Activated CD8-positive, alpha-beta memory T cell treated with anti-CD3 and anti-CD28 coated beads, Interleukin-2, amount 50 U/mL, for 24 hours (primary cell): Measurements from ENCODE around the gene HNRNPM.

ENCODE experiments used
- DNase-seq: peaks from one replicate; pipeline ENCODE4 v3.0.0-alpha.2; 2020; ENCODE audit errors: extremely low read depth

The HNRNPM gene

GRCh38 chr19:8460516-8461298 is 15.9 kb downstream of the HNRNPM start:
- no peak for DNase-seq

DNA sequence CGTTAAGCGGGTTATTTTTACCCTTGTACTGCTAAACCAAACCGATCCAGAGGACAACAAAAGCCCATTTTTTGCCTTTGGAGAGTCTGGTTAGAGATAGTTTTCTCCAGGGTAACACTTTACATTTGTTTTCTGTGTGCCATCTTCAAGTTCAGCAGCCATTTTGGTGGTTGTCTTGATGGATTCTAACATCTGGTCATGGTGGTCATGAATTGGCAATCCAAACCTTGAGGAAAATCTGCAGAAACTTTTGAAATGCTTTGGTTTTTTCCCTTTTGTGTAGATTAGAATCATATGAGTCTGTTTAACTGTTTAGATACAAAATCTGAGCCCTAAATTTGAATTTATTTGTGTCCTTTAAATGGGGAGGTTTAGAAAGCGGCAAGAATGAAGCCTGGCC is 16.6 kb downstream of the HNRNPM start:
- DNase-seq: no peak

DNA sequence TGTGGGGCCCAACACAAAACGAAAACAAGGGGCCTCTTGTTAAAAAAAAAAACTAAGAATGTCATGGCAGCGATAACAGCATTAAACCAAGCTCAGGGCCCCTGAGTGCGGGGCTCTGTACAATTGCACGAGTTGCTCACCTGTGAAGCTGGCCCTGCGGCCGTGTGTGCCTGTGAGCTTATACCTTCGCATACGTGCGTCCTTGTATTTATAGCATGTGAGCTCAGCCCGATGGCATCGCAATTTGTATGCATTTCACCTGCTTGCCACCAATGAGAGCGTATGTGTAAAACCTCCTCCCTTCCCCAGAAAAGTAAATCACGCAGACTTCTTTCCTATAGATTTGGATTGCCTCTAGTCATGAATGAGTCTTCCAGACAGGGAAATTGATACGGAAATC is 17.1 kb downstream of the HNRNPM start:
- DNase-seq: no peak

- DNase-seq: no peak
Measured at GRCh38 chr19:8462571-8462970, 17.8 kb downstream of the HNRNPM start.

DNA sequence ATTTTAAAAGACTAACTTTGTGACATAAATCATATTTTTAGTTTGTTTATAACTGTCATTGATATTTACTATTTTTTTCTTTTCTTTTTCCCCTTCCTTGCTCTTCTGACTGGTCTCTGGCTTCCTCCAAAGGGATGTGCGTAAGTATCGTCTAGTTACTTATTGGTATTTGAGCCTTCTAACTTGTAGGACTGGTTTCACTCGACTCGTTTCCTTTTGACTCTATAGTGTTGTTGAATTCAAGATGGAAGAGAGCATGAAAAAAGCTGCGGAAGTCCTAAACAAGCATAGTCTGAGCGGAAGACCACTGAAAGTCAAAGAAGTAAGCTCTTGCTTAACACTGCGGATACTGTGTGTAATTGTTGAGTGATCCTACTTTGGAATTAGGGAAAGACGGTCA is 18.6 kb downstream of the HNRNPM start:
- no peak for DNase-seq

DNA sequence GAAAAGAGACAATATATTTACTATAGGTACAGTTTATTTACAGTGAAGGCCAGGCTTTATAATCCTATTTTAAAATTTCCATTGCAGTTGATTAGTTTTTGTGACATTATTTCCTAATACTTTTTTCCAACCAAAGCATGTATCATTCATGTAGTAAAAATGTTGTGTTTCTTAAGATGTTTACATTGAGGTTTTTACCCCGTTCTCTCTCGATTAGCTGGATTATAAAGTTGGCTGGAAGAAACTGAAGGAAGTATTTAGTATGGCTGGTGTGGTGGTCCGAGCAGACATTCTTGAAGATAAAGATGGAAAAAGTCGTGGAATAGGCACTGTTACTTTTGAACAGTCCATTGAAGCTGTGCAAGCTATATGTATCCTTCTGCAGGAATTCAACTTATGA is 21.2 kb downstream of the HNRNPM start:
- no peak for DNase-seq

DNA sequence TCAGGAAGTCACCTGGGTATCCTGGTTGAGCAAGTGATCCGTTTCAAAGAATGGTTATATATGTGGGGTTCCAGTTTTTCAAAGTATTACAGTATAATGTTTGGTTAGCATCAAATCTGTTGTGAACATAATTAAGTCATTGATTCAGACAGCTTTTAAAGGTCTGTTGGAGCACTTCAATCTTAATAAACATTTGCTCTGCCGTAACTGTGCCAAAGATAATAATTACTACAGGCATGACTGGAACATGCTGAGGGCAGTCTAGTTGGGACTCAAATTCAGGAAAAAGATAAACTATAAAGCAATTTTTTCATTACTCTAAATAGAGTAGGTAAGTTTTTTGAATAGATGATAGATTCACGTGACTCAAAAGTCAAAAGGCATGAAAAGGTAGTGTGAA is 23.3 kb downstream of the HNRNPM start:
- DNase-seq: no peak

GRCh38 chr19:8468761-8469373 is 24.1 kb downstream of the HNRNPM start:
- DNase-seq: no peak

GRCh38 chr19:8469613-8470368 is 25.0 kb downstream of the HNRNPM start:
- no peak for DNase-seq

DNA sequence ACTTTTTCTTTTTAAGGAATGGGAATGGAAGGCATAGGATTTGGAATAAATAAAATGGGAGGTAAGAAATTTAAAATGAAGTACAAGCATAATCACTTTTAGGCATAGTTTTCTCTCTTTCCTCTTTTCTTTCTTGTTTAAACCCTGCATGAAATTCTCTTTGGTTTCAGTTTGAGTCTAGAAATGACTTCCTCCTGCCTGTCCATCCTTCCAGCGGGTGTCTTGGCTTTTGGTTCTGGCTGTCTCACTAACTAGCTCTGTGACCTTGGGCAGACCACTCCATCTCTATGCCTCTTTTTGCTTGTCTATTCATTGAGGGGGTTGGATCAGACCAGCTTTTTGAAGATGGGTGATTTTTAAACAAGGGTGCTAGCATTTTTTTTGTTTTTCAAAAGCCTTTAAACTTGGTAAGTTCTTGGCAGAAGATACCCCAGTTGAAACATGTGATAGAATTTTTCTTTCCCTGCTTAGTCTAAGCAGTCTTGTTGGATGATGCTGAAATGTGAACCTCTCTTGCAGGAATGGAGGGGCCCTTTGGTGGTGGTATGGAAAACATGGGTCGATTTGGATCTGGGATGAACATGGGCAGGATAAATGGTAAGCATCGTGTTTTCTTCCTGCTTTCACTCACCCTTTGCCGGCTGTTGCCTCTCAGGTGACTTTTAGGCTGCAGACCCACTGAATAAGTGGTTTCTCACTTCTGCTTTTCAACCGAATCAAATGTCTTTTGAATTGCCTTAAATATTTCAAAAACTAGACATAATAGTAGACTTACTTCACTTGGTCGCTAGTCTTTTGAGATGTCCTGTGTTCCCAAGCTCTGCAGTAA is 29.1 kb downstream of the HNRNPM start:
- no peak for DNase-seq

DNA sequence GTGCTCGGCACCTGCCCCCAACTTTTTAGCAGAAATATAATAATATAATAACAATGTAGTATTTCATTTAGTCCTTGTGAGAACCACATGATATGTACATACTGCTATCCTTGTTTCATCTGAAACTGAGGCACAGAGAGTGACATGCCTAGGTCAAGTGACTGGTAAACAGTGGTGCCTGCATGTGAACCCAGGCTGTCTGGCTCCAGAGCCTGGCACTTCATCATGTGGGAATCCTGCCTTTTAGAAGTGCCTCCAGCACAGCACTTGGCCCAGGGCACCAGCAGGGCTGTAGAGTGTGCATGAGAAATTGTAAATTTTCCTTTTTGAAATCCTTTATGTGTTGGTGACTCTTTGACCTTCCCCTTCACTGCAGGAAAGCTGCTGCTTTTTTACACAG is 30.2 kb downstream of the HNRNPM start:
- DNase-seq: no peak

DNA sequence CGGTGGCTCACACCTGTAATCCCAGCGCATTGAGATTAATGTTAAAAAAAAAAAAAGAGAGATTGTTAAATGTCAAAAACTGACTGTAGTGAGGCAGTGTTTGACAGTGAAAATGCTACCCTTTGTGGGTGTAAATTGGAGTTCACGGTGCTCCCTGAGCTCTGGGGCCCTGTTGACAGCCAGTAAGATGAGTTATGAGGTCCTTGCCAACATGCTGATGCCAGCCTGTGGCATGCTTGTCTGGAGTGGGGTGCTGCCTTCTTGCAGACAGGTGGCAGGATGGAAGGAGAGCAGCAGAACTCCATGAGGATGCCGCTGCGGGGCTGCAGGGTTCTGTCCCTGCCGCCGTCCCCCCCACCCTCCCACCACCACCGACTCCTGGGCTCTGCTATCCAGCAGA is 31.7 kb downstream of the HNRNPM start:
- DNase-seq: no peak

DNA sequence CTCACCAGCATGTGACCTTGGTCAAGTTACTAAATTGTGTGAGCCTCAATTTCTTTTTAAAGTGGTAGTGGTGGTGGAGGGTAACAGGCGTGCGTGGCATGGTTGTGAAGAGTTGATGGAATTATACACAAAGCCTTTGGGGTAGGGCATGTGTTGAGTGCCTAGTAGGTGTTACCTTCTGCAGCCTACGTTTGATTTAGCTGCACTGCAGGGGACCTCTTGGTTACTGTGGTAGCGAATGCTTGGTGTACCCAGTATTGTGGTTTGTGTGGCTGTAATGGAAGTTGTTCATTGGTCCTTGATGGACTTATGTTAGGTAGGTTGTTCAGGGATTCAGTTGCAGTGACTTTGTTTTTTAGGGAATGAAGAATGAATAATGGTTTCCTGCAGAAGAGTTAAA is 33.1 kb downstream of the HNRNPM start:
- DNase-seq: no peak

DNA sequence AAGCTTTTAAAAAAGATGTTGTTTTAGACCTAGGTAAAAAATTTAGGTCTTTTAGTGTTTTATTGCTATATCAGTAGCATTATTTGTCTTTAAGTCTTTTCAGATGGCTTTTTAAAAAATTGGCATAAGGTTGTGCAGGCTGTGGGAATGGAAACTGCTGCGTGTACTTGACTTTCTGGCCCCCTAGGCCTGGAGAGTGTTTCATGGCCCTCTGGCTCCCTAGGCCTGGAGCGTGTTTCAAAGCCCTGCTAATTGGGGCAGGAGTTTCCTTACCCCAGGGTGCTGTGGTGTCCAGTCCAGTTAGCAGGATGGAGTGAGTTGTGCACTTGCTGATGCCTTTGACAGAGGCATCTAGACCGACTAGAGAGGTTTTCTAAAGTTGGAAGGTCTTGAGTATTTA is 33.8 kb downstream of the HNRNPM start:
- no peak for DNase-seq

DNA sequence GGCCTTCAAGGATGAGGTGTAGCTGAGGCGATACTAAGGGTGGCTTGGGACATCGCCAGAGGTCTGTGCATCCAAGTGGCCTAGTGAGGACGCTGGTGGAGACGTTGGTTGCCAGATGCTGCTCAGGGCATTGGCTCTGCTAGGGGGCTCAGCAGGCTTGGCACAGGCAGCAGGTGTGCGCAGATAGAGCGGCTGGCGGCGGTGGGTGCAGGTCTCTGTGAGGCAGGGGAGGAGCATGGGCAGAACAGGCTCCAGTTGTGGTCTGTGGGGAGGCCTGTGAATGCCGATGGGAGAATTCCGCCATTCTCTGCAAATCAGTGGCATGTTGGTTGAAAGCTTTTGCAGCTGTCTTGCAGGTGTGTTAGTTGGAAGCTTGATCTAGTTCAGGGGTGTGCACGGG is 36.4 kb downstream of the HNRNPM start:
- DNase-seq: no peak

DNA sequence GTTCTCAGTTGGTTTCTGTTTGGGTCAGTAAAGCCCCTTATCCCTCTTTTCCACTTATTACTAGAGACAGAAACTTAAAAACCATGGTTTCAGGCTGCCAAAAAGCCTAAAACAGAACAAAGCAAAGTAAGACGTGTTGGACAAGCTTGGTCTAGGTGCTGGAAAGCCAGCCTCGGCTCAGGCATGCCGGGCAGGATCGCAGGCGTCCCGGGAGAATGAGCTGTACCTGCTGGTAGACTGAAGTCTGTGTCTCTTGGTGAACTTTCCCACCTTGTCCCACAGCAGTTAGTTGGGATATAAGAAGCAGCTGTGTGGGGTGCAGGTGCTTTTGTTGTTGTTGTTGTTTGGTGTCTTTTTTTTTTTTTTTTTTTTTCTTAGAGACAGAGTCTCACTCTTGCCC is 36.8 kb downstream of the HNRNPM start:
- no peak for DNase-seq

GRCh38 chr19:8482696-8483095 is 37.9 kb downstream of the HNRNPM start:
- no peak for DNase-seq

DNA sequence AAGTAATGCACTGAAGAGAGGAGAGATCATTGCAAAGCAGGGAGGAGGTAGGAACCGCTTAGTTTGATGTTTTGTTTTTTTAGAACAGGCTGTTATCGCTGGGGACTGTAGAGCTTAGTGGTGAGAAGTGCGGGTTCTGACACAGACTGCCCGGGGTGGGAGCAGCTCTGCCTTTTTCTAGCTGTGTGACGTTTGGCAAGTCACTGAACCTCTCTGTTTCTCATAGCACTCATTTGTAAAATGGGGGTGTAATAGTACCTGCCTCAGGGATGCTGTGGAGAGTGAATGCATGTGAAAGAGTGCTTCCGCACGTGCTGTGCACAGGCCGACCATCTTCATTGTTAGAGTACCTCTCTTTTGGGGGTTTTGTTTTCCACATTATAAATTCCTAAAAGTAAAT is 38.4 kb downstream of the HNRNPM start:
- DNase-seq: no peak

DNA sequence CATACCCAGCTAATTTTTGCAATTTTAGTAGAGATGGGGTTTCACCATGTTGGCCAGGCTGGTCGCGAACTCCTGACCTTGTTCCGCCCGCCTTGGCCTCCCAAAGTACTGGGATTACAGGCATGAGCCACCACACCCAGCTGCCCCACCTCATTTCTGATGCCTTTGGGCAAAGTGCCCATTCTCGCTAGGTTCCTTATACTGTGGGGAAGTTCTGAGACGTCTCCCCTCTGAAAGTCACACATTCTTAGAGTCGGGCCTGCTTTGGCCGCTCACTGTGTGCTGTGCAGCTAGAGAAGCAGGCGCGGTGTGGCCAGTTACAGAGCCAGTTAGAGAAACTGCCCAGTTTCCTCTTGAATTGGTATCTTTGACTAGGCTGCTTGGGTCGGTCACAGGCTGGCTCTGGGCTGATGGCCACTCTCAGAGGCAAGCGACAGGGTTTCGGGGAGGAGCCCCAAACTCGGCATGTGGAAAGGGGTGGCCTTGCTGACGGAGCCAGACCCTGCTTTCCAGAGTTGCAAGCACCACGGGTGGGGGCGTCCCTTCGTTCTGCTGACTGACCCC is 39.6 kb downstream of the HNRNPM start:
- DNase-seq: no peak

GRCh38 chr19:8485561-8486371 is 41.0 kb downstream of the HNRNPM start:
- no peak for DNase-seq

DNA sequence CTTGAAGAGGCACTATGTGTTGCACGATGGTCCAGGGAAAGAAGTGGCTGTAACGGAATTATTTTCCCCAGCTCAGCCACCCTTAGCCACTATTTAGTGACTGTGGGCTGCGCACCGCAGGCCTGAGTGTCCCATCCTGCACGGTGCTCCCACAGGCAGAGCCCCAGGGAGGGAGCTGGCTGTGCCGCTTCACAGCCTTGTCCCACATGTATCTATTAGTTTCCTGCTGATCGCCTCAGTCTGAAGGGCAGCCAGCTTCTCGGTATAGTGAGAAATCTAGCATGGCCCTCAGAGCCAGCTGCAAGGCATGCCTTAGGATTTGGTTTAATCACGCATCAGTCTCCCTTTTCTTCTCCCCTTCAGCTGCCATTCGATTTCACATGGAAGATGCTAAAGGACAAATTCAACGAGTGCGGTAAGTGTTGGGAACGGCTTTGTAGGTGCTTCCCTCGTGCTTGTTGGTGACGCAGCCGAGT is 41.9 kb downstream of the HNRNPM start:
- DNase-seq: no peak
